ENCODE results near the gene BMPR1A. TPM values are rescaled to one million over a fixed set of nuclear protein-coding genes. Genes with fewer than 3 reads are reported as not detected.

BMPR1A gene
- total RNA-seq, 1 experiment from 2014 or later = 104 TPM

- 0 out of 2 replicates have a peak, but pooled peaks have one; percentile 43 for TF ChIP-seq IRF1 (CRISPR knock-in tag; IDR thresholded peaks at IDR 0.05)
Observed at GRCh38 chr10:86970982-86971231, 214.5 kb downstream of the BMPR1A start (continued).

GRCh38 chr10:86971232-86971991, 215.0 kb downstream of the BMPR1A start:
- ATAC-seq (peak; percentile 20), DNase-seq (ENCODE audit: low spot score) (peak; percentile 66)
- ChIA-PET POLR2A (interaction anchor here (1.0 kb wide), 1 partner anchor 16 kb away, joined by 3 read pairs; no protein-coding TSS in a partner anchor), CTCF (interaction anchor here (1.2 to 13.7 kb wide), 3 partner anchors 11 to 29 kb away, joined by 8 to 462 read pairs (median 85); partner anchors contain the start of gene MMRN2)
- Mint-ChIP-seq H3K9me3 (no peaks in the 10 kb centered on the region), H3K27ac (0 out of 2 replicates have a peak overlapping the region, but pooled peaks have one; percentile 65), H3K4me1 (peaks cover 48% of the 10 kb centered on the region), H3K4me3 (peak overlapping the region; percentile 82), H3K36me3 (no peaks in the 10 kb centered on the region), H3K27me3 (ENCODE audit: low read depth) (peaks cover 58% of the 10 kb centered on the region)
- TF ChIP-seq FOXK1 (CRISPR knock-in tag; IDR thresholded peaks at IDR 0.05) (peak; percentile 50; the same call in 1 of the 2 replicates), TP53 (CRISPR knock-in tag; IDR thresholded peaks at IDR 0.05) (peak; percentile 35; the same call in 1 of the 2 replicates), FOXP1 (CRISPR knock-in tag; IDR thresholded peaks at IDR 0.05; ENCODE audit: borderline replicate concordance) (no peak; the same call in 1 of the 2 replicates), USF2 (CRISPR knock-in tag; IDR thresholded peaks at IDR 0.05) (peak; percentile 27), PRDM15 (CRISPR knock-in tag; IDR thresholded peaks at IDR 0.05) (peak; percentile 84), ZNF232 (CRISPR knock-in tag; IDR thresholded peaks at IDR 0.05) (no peak; the same call in 1 of the 2 replicates), HMGXB4 (CRISPR knock-in tag; IDR thresholded peaks at IDR 0.05) (peak; percentile 51; the same call in 1 of the 2 replicates), SP1 (CRISPR knock-in tag; conservative IDR thresholded peaks at IDR 0.05) (peak; percentile 64; the same call in 1 of the 2 replicates), USF1 (CRISPR knock-in tag; IDR thresholded peaks at IDR 0.05) (peak; percentile 68), TEAD4 (CRISPR knock-in tag; IDR thresholded peaks at IDR 0.05) (no peak), ARID4B (CRISPR knock-in tag; IDR thresholded peaks at IDR 0.05; ENCODE audit: borderline replicate concordance) (peak; percentile 69; the same call in 1 of the 2 replicates), GRHL2 (CRISPR knock-in tag; IDR thresholded peaks at IDR 0.05; ENCODE audit: insufficient replicate concordance, severe bottlenecking) (no peak), ZBTB21 (CRISPR knock-in tag; IDR thresholded peaks at IDR 0.05; ENCODE audit: borderline replicate concordance) (no peak), FOXP4 (CRISPR knock-in tag; IDR thresholded peaks at IDR 0.05) (peak; percentile 15; the same call in 1 of the 2 replicates), SMAD4 (CRISPR knock-in tag; IDR thresholded peaks at IDR 0.05) (peak; percentile 40; the same call in 1 of the 2 replicates), NR1H2 (CRISPR knock-in tag; IDR thresholded peaks at IDR 0.05) (no peak), ZBTB43 (CRISPR knock-in tag; IDR thresholded peaks at IDR 0.05) (0 out of 2 replicates have a peak, but pooled peaks have one; percentile 51)
